Stimulated activated naive CD8-positive, alpha-beta T cell treated with anti-CD3 and anti-CD28 coated beads, Interleukin-15, Interleukin-2, amounts not matched to agents 100 U/mL and 50 U/mL, for 24 hours (primary cell): ENCODE data around the gene CBX1.
"Not testable (repeated sequence)": the region's sequence is repeated elsewhere in the genome, so short reads cannot be mapped to it uniquely, and the experiment has no call there.

Experiments
- ATAC-seq: fragments of 150-1000 bp; cut with Tn5 transposase; one replicate; pipeline ENCODE4 v1.10.0; 2021
- DNase-seq: peaks from one replicate; pipeline ENCODE4 v3.0.0; 2021

Gene CBX1

GRCh38 chr17:48051706-48052486 lies 49.4 kb downstream of the CBX1 start:
- ATAC-seq (no peak), DNase-seq (no peak)

GRCh38 chr17:48051283-48051682 lies 50.0 kb downstream of the CBX1 start:
- no peak for DNase-seq
- no peak for ATAC-seq

DNA sequence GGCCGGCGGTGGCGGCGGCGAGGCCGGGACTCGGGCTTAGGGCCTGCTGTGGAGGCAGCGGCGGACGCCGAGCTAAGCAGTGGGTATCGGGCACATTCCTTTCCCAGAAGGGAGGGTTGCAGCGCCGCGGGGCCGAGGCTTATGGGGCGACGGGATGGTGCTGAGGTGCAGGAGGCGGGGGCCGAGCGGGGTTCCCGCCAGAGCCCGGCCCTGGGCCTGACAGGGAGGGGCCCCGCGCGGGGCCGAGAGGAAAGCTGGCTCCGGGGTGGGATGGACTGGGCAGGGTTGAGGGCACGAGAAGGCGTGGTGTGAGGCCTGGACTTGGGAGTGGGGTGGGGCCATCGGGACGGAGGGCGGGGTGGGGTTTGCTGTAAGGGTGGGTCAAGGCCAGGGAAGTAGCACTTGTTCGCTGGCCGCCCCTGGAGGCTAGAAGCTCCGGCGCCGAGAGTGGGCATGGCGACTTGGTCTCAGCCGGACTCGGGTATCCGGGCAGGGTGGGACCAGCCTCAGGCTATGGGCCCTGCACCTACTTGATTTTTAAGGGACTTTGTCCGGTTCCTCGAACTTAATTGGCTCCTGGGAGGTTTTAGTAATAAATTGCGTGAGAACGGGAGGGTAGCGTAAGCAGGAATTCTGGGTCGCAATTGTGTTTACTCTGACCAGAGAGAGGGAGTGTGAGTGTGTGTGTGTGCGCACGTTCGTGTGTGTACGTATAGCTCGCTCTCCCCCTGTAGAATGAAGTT lies 52.7 kb downstream of the CBX1 start:
- ATAC-seq: peak; percentile 42

DNA sequence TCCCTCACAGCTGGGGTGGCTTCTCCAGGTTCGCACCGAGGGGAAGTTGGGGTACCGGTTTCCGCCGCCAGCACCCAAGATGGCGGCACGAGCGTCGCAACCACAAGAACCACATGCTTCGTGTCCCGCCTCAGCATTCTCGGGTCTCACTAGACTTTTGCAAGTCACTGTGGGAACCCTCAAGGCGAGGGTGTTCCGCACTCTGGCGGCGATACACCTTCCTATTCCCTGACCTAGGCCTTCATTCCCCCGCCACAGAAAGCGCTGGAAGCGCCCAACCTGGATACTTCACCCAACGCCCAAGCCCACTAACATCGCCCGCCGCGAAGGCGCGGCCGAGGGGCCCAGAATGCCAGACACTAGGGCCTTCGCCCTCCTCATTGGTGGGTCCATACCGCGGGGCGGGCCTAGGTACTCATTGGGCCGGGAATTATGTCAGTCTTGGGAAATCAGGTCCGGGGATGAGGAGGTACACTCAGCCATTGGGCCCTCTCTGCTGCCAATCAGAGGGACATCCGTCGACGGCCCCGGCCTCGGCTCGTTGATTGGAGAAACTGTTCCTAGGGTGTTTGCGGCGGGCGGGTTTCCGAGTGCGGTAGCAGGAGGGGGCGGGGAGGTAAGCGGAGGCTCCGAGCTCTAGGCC lies 53.4 kb downstream of the CBX1 start, which contains the start of gene NFE2L1:
Gene NFE2L1 (plus strand): TSS at position 619 of the 643 bp plus-strand sequence. CDS start 2,760 bp downstream, outside the sequence.
- ATAC-seq: peak; percentile 98
- peak; percentile 97 for DNase-seq

More for the DNA sequence above, 52.7 kb downstream of the CBX1 start:
- DNase-seq: peak; percentile 74

- DNase-seq (peak; percentile 16), ATAC-seq (no peak)
Observed at GRCh38 chr17:48047113-48047740, 54.1 kb downstream of the CBX1 start.

DNA sequence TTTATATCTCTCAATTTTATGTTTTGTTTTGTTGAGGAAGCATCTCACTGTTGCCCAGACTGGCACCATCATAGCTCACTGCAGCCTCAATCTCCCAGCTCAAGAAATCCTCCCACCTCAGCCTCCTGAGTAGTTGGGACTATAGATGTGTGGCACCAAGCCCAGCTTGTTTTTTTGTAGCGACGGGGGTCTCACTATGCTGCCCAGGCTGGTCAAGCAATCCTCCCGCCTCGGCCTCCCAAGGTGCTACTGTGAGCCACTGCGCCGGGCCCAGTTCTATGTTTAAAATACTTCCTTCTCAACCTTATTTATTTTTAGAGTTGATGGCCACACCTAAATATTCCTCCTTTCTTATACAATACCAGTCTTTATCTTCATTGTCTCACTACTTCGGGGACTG lies 55.0 kb downstream of the CBX1 start:
- DNase-seq: no peak
- ATAC-seq: no peak

GRCh38 chr17:48045316-48046001 lies 55.8 kb downstream of the CBX1 start:
- ATAC-seq (no peak), DNase-seq (no peak)

- no peak for ATAC-seq
- DNase-seq: no peak
Observed at GRCh38 chr17:48044851-48045250, 56.4 kb downstream of the CBX1 start.

- ATAC-seq: no peak
Observed at GRCh38 chr17:48043176-48043575, 58.1 kb downstream of the CBX1 start.

DNA sequence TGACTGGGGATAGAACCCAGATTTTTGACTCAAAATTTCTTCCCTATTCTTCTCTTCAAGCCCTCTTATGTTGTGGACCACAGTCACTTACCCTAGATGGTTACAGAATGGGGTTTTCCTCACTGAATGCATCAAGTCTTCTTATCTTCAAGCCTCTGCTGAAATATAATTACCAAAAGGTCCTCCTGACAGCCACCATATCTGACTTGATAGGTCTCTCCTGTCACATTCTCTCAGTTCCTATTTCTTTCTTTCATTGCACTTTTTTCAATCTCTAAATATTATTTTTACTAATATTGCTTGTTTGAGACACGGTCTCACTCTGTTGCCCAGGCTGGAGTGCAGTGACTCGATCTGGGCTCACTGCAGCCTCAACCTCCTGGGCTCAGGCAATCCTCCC lies 62.6 kb downstream of the CBX1 start:
- no peak for ATAC-seq
- no peak for DNase-seq

More at GRCh38 chr17:48043176-48043575, 58.1 kb downstream of the CBX1 start:
- no peak for DNase-seq

DNA sequence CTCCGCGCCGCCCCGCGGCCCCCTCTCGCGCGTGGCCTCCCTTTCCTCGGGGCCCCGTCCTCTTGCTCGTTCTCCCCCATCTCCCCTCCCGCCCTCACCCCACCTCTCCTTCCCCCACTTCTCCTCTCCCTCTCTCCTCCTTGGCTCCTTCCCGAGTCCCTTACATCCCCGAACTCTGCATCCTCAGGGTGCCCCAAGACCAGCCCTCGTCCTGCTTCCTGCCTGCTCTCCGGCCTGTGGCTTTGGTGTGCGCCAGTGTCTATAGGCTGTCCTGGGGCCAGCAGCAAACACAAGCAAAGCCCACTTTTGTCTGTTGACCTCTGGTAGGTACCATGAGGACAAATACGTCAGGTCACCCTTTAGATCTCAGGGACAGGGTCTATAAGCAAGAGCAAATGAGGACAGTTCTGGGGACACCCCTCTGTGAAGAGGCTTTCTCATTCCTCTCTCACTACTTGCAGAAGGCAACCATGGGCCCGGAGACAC lies 63.4 kb downstream of the CBX1 start:
- ATAC-seq: no peak
- no peak for DNase-seq

GRCh38 chr17:48037036-48037837 lies 64.0 kb downstream of the CBX1 start, which contains the start of gene COPZ2:
COPZ2 (minus strand) TSS chr17:48037797; CDS start chr17:48037777, 20 bp downstream.
- peak; percentile 74 for DNase-seq
- ATAC-seq: peak; percentile 83

- DNase-seq: no peak
- no peak for ATAC-seq
Observed at GRCh38 chr17:48036693-48037035, 64.6 kb downstream of the CBX1 start.

DNA sequence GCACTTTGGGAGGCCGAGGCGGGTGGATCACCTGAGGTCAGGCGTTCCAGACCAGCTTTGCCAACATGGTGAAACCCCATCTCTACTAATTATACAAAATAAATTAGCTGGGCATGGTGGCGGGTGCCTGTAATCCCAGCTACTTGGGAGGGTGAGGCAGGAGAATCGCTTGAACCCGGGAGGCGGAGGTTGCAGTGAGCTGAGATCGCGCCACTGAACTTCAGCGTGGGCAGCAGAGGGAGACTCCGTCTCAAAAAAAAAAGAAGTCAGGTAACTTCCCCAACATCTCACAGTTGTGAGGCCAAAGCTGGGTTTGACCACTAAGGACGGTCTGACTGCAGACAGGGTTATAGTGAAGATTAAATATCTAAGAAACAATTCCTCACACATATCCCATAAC lies 66.5 kb downstream of the CBX1 start:
- ATAC-seq, DNase-seq: not testable (repeated sequence)

- ATAC-seq (no peak), DNase-seq (no peak)
Observed at GRCh38 chr17:48031966-48032365, 69.3 kb downstream of the CBX1 start.

GRCh38 chr17:48030531-48030930 lies 70.7 kb downstream of the CBX1 start:
- ATAC-seq: no peak
- no peak for DNase-seq

DNA sequence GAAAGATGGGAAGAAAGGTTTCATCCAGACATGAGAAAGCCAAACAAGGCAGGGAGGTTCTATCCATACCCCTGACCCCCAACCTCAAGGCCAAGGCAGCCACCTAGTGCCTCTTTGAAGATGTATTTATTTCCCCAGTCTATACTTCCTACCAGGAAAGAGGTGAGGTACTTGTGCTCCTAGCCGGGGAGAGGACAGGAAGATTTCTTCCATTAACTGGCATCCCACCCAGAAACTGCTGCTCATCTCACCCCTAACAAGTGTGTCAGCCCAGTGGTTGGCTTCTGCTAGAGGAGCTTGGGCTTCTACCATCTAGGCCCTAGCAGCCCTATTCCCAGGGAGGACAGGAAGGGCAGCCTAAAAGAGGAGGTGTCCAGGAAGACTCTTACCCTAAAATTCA lies 72.5 kb downstream of the CBX1 start:
- ATAC-seq: no peak

DNA sequence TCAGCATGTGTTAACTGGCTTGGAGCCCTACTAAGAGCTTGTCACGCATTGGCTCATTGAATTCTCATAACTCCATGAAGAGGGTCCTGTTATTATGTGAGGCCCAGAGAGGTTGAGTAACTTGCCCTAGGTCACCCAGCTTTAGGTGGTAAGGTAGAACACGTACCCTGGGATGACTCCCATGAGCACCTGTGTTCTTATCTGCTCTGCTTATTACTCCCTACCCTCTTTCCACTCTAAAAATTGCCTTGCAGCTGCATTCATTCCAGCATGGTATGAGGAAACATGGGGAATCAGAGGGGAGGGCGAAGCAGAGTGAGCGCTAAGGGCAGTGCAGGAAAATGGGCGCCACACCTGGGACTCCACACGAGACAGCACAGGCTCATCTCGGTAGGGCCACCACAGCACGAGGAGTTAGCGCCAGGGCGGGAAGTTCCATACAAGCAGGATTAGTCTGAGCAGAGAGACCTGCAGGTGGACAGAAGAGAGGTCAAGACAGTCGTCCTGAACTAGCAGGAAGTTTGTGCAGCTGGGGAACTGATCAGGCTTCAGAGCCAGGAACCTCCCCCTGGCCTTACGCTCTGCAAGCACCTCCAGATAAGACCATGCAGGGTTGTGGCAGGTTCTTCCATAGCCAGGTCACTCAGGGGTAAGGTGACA lies 73.8 kb downstream of the CBX1 start:
- DNase-seq (no peak), ATAC-seq (no peak)

More for the DNA sequence above, 72.5 kb downstream of the CBX1 start:
- DNase-seq: no peak

- peak; percentile 84 for DNase-seq
- ATAC-seq: peak; percentile 20
Observed at GRCh38 chr17:48026502-48027321, 74.6 kb downstream of the CBX1 start.
